HG02852 (cell line): ENCODE data around the gene PTPRT.

ENCODE experiments used
- ATAC-seq: cut with Tn5 transposase; IDR thresholded peaks from one replicate; pipeline ENCODE4 v1.9.1; 2021; ENCODE audit warnings: mild to moderate bottlenecking, moderate library complexity; ENCODE audit not compliant: unreplicated experiment

PTPRT gene

DNA sequence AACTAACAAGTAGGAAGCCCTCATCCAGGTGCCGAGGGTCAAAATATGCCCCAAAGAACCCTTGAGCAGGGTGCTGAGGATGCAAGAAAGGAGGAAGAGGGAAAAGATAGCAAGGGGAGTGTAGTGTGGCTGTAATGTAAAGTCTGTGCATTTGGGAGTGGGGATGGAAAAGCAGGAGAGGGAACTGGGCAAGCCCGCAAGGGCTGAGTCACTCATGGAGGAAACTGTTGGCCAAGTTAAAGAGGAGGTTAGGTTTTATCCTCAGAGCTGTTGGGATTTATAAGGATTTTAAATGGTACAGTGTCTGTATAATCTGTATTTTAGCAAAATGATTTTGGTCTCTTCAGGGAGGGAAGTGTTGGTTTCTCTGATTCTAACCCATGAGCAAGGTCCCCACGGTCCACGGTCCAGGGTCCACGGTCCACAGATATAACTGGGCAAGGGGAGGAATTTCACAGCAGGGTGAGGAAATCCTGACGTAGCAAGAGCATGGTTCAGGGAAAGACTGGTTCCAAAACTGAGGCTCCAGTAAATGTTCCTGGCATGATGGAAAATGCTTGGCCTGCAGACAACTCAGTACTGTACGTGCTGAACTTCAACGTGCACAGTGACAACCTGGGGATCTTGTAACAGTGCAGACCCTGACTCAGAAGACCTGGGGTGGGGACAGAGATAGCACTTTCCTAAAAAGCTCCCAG lies 759.8 kb downstream of the PTPRT start:
- ATAC-seq: no peak

DNA sequence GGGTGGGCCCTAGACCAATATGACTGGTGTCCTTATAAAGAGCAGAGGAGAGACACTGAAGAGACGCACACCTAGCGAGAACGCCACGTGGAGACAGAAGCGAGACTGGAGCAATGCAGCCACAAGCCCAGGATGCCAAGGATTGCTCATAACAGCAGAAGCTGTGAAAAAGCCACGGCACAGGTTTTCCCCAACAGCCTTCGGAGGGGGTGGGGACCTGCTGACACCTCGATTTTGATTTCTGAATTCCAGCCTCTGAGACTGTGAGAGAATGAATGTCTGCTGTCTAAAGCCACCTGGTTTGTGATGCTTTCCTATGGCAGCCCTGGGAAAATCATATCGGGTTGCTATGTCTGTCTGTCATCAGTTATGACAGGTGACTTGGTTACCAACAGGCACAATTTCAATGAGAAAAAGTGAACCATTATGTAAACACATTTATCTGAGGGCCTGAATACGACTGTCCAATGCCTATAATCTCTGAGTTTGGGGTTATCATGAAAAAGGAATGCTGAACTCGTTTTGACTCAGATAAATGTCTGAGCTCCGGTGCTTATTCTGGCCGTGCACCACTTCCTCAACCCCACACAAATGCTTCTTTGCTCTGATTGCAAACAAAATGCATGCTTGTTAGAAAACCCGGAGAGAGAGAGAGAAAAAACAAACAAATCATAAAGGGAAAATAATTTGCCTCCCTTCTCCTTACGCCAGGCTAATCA lies 769.7 kb downstream of the PTPRT start:
- no peak for ATAC-seq

DNA sequence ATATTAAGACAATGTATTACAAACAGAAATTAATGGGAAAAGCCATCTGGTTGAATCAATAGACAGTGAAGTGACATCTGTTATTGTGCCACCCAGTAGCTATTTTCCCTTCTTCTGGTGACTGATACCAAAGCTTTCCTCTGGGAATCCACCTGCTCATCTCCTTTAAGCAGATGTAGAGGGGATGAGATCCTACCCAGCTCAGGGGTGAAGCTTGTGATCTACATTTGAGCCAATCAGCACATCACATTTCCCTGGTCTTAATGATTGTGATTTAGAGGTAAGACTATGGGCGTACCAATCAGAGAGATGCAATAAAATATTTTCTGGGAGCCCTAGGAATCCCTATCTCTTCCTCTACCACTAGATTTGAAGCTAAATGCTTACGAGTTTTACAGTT lies 782.9 kb downstream of the PTPRT start:
- ATAC-seq: no peak

DNA sequence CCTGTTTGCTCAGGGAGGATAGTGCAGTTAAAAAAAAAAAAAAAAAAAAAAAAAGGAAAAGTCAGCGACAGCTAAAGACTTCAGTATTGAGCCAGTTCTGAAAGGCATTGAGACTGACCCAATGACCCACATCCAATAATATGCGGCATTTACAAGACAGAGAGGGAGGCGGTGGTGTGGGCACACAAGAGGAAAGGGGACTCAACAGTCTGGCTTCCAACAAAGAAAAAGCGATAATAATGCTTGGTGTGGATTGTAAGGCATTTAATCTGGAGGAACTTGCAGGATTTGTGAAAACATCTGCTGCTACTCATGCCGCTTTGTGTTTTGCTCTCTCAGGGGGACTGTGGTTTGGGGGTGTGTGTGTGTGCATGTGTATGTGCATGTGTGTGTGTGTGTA lies 787.3 kb downstream of the PTPRT start:
- no peak for ATAC-seq

DNA sequence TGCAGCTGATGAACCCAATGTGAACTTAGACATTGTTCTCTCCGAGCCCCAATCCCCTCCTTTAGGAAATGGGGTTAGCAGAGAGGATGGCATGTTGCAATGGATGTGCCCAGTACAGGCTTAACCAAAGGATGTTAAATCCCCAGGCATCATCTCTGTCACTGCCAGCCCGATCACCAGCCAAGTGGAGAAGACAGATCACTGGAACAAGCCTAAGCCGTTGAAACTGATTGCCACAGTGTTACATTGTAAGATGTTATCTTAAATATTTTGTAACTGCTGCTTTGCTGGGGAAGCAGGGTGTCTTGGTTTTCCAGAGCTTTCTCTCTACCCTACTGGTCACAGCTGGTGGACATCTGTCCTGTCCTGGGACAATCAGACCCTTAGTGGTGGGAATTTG lies 788.1 kb downstream of the PTPRT start:
- no peak for ATAC-seq

DNA sequence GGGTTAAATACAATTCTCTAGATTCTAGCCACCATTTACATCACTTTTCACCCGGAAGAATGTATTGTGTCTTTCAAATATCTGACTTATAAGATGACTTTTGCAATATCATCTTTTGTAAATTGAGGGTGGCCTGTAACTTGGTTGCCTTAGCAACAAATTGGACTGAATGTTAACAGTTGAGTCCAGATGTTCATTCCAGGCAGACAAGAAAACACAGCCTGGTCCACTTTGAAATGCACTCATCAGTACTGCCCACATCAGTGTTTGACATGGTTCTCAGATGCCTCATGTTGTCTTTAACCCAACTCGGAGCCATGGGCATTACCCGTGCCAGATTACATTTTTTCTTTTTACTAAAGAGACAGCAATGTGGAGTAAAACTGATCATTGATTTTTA lies 789.9 kb downstream of the PTPRT start:
- no peak for ATAC-seq

DNA sequence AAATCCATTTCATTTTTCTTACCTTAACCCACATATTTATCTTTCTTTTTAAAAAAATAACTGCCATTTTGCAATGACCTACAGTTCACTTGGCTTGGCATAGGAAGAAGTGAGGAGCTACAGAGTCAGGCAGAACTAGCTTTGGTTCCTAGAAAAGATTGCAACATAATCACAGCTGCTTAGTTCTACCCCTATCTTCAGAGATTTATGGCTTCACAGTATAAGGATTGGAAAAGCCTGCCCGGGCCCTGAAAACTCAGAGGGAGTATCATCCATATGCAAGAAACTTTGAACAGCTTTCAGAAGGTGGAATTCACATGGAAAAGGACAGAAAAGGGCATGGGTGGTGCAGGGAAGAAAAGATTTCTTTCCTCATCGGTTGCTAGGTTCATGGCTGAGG lies 797.3 kb downstream of the PTPRT start:
- ATAC-seq: no peak

DNA sequence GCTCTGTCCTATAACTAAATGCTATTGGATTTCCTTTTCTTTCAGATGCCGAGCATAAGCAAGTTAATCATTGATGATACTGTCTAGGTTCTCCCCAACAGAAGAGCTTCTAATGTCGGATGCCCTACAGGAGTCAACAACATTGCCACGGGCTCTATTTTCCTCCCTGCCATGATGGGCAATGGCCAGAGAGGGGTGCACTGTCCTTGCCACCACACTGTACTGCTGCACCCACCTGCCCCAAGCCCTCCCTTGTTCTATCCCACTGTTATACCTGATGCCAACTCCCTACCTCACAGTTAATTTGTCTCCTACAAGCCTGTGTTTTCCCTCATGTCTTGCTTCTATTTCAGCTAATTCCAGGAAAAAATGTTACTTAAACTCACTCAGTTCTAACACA lies 797.9 kb downstream of the PTPRT start:
- ATAC-seq: no peak

DNA sequence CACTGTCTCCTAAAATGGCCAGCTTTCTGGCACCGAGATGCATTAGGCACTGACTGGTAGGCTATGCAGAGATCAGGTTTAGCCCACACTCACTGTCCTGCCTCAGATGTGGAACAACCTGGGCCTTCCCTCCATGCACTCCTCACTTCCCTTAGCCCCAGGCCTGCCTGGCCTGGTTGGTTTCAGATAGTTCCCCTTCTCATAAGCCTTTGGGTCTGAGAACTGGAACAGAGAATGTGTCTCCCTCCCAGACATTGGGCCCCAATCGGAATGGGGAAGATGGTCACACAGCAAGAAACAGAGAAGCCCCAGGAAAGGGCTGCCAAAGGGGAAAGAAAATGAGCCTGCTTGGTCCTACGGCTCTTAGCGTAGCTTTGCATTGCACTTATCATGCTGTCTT lies 809.4 kb downstream of the PTPRT start:
- no peak for ATAC-seq

DNA sequence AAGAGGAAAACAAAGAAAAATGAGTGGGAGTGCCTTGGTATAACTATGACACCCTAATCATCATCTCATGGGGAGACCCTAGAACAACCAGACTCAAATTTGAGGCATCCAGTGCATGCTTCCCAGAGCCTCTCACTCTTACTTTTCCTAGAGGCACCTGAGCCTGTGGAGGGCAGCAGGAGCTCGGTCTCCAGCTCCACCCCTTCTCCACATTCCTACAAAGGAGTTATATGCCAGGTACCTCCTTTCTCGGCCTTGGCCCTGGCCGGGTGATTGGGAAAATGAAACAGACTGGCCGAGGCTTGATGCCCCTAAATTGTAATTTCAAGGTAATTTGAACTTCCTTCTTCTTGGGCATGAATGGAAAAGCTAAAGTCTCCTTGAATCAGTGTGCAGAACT lies 810.3 kb downstream of the PTPRT start:
- ATAC-seq: no peak

DNA sequence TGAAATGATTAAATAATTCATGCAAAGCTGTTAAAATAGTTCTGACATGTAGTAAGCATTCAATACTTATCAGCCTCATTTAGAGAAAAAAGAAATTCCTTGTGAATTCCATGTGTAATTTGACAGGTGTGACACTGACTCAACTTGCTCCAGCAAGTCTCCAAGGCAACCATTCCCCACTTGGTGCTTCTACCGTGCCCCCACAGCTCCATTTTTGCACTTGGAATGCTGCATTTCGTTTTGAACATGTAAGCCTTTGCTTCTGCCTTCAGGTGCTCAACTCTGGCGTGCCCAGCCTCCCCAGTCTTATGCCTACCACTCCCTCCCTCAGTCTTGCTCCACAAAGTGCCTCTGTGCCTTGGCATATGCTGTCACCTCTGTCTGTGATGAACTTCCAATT lies 810.9 kb downstream of the PTPRT start:
- ATAC-seq: no peak

DNA sequence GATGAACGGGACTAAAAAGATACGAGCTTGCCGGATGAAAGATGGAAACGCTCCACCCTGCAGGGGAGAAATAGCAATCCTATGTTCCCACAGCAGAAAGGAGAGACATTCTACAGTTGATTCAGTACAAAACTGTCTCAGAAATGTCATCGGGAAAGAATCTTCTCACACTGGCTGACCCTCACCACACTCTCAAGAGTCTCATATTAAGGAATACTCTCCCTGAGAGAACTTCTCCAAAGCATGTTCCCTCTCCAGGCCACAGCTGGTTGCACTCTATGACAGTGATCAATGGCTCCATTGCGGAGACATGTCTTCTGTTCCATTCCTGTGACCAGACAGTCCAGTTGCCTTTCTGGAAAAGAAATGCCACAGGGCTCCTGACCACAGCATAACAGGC lies 813.6 kb downstream of the PTPRT start:
- no peak for ATAC-seq

DNA sequence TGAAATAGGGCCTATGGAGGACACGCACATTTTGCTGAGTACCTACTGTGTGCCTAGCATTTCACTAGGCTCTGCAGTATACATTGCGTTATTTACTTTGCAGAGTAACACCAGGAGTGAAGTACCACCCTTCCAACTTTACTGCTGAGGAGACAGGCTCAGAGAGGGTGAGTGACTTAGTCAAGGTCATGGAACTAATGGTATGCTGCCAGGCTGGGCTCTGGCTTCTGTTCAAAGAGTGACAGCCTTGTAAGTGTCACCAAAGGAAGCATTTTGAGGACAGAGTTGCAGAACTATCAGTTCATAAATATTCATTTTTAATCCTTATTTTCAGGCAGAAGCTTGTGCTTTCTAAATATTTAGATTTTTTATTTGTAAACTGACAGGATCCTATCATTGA lies 816.7 kb downstream of the PTPRT start:
- ATAC-seq: no peak

DNA sequence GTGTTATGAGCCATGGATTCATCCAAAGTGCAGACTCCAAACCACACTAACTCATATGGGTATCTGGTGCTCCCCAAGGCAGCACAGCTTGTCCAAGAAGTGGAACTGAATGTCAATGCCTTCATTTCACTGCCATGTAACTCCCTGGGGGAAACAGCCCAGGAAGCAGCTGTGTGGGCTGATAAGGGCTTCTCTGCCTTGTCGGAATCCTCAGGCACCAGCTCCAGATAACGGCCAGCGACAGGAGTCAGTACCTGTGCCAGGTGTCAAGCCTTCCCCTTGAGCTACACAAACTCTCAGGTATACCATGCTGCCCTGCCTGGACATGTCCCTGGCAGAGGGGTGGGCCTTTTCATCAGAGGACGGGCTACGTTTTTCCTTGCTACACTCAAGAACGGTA lies 819.6 kb downstream of the PTPRT start:
- no peak for ATAC-seq

DNA sequence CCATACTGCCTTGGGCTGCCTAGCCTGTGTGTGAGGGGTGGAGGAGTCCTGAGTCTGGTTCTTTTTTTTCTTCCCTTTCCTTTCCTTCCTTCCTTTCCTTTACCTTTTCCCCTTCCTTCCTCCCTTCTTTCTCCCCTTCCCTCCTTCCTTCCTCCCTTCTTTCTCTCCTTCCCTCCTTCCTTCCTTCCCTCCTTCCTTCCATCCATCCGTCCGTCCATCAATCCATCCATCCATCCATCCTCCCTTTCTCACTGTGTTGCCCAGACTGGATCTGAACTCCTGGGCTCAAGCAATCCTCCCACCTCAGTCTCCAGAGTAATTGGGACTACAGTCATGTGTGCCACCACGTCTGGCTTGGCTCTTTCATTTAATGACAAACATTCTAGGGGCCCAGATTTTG lies 820.8 kb downstream of the PTPRT start:
- no peak for ATAC-seq

DNA sequence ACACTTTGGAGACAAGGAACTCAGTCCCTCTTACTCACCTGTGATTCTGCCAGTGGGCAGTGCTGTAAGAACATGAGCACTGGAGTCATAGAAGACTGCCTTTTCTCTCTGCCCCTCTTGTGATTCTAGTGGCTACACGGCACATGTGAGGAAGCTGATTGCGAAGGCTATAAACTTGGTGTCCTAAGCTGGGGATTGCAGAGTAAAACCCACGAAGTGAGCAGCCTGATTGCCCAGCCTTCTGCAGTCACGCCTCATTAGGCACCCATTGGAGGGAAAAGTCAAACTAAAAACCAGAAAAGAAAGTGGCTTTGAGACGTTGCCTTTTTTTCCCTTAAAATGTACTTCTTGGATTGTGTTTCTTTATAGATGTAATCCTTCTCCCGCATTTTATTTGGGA lies 823.1 kb downstream of the PTPRT start:
- no peak for ATAC-seq

DNA sequence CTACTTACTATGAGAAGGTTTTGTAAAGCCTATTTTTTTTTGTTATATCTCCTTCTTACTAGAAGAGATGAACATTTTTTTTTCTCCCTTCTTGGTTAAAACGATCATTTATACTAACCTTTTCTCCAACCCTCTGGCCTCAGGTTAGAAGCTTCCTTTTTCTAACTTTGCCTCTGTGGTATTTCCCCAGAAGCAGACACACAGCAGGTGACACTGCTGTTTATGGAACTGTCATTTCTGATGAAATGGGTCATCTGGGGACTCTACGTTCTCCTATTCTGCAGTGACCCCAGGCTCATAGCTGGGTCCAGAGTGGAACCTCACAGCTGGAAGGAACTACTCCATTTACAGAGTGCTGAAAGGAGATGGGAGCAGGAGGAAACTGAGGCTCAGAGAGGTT lies 825.3 kb downstream of the PTPRT start:
- no peak for ATAC-seq

DNA sequence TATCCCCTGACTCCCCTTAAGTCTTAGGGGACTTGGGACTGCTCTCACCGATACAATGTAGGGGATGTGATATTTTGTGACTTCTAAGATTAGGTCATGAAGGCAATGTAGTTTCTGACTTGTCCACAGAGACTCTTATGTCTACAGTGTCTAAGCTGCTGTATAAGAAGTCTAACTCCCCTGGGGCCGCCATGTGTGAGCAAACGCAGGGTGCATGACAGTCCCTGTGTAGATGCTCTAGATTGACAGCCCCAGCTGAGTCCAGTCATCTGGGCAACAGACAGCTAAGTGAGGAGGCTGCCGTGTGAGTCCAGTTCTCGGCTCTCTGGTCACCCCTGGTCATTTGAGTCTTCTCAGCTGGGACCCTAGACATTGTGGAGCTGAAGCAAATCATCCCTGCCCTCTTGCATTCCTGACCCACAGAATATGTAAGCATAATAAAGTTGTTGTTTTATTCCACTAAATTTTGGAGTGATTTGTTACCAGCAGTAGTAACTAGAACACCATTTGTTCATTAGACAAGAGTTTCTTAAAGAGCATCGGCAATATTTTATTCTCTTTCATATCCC lies 828.2 kb downstream of the PTPRT start:
- ATAC-seq: no peak

DNA sequence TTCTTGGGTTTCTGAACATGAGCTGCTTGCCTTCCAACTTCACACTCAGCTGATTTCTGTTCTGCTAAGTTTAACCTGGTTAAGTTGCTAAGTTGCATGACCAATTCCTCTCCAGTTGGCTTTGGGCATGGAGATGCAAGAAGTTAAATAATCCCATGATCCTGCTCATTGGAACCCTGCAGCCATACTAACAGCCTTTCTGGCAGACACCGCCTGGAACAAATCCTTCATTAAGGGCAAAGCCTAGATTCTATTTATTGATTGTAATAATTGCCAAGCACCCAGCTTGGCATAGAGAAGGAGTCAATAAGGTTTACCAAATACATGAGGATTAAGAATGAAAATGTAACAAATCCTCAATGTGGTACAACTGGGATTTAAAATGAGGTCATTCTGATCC lies 829.1 kb downstream of the PTPRT start:
- ATAC-seq: no peak

DNA sequence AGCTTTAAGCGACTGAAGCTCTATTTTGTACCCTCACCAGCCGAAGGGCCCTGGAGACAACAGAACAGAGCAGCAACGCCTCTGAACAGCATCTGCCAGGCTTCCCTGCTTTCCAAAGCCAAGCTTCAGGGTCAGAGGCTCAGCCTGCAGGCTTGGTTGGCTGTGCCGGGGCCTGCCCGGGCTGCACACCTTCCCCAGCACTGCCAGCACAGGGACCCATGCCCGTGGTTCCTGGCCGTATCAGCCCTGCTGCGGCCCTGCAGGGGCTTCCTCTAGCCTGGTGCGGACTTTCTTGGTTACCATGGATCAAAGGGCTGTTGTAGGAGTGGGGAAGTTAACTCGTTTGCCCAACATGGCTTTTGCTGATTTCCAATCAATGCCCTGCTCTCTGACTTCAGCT lies 830.1 kb downstream of the PTPRT start:
- no peak for ATAC-seq

DNA sequence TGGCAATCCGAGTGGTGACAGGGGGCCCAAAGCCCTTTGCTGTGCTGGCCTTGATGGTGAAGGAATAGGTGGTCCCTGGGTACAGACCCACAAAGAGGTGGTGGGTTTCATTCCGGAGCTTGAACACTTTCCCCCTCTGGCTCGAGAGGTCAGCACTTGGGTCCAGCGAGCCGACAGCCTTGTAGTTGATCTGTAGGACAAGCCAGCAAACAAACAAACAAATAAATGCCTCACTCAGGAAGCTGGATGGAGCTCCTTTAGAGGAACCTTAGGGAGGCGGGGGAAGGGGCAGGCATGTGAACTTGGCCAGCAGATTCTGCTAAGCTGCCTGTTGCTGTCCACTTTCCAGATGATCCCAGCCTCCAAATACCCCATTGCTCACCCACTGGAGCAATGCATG lies 837.6 kb downstream of the PTPRT start:
- no peak for ATAC-seq

DNA sequence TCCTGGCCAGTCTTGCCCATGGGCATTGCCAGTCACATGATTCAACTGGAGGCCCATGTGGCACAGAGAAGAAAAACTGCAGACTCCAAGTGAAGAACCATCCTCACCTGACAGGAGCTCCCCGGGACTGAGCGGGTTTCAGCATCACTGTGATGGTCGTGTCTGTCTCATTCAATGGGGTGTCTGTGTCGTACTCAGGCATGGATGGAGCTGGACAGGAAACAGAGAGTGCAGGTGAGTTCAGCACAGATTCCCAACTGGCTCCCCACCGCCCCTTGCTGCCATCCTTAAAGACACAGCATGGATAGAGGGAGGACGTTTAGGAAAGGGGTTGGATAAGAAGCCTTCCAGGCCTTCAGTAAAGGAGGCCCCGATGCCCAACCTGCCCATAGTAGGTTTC lies 839.2 kb downstream of the PTPRT start:
- ATAC-seq: no peak
